GM21576 (cell line): ENCODE measurements around the gene CCDC184.
"Not testable (repeated sequence)": the region's sequence is repeated elsewhere in the genome, so short reads cannot be mapped to it uniquely, and the experiment has no call there.

ENCODE experiments used
- ATAC-seq: cut with Tn5 transposase; IDR thresholded peaks from one replicate; pipeline ENCODE4 v1.9.1; 2021; ENCODE audit warnings: mild to moderate bottlenecking, moderate library complexity; ENCODE audit not compliant: unreplicated experiment

The CCDC184 gene

GRCh38 chr12:48201516-48201915 is 18.1 kb downstream of the CCDC184 start:
- ATAC-seq: no peak

GRCh38 chr12:48202766-48203165 is 19.3 kb downstream of the CCDC184 start:
- no peak for ATAC-seq

- no peak for ATAC-seq
Measured at GRCh38 chr12:48203192-48203591, 19.7 kb downstream of the CCDC184 start, which contains the start of gene OR10AD1. Gene OR10AD1, minus strand, starts transcription at chr12:48203292. Its CDS starts 0 bp downstream, at chr12:48203292.

DNA sequence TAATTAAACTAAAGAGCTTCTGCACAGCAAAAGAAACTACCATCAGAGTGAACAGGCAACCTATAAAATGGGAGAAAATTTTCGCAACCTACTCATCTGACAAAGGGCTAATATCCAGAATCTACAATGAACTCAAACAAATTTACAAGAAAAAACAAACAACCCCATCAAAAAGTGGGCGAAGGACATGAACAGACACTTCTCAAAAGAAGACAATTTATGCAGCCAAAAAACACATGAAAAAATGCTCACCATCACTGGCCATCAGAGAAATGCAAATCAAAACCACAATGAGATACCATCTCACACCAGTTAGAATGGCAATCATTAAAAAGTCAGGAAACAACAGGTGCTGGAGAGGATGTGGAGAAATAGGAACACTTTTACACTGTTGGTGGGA is 26.1 kb downstream of the CCDC184 start:
- not testable (repeated sequence) for ATAC-seq

DNA sequence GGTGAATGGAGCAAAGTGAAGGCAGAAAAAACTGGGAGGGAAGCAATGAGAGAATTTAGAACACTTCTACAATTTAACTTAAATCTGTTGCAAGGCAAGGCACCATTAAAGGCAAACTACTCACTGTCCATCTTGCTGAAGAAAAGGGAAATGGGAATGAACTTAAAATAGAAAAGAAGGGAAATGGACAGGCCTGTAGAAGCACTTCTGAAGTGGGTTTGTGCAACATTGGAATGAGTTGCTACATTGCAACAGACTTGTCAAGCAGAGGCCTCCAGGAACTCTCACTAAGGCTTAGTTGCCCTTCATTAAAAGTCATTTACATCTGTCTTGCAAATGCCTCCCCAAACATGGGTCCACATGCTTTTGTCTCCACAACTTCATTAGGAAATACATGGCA is 33.3 kb downstream of the CCDC184 start:
- no peak for ATAC-seq

- no peak for ATAC-seq
Measured at GRCh38 chr12:48219631-48220030, 36.2 kb downstream of the CCDC184 start.

DNA sequence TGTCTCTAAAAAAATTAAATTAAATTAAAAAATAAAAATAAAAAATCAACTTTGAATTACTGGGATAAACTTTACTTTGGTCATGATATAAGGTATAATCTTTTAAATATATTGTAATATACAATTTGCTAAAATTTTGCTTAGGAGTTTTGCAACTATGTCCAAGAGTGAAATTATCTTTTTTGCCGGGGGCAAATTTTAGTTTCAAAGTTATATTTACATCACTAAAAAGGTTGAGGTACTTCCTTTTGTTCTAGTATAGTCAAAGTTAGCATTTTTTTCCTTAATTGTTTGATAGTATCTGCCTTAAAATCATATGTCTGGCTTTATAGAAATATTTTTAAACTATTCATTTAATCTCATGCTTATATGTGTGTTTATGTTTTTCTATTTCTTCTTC is 37.3 kb downstream of the CCDC184 start:
- no peak for ATAC-seq

GRCh38 chr12:48221645-48222044 is 38.2 kb downstream of the CCDC184 start:
- ATAC-seq: no peak

DNA sequence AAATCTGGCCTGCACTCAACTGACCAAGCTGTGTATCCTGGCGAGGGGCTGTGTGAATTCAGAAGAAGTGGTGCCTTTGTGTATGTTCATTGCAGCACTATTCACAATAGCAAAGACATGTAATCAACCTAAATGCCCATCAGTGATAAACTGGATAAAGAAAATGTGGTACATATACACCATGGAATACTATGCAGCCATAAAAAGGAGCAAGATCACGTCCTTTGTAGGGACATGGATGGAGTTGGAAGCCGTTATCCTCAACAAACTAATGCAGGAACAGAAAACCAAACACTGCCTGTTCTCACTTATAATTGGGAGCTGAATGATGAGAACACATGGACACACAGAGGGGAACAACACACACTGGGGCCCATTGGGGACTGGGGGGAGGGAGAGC is 41.1 kb downstream of the CCDC184 start:
- not testable (repeated sequence) for ATAC-seq

- not testable (repeated sequence) for ATAC-seq
Measured at GRCh38 chr12:48231169-48231958, 47.9 kb downstream of the CCDC184 start.
